Endothelial cell of umbilical vein (primary cell): ENCODE measurements around the gene KANSL1. TPM values are rescaled to one million over a fixed set of nuclear protein-coding genes. Genes with fewer than 3 reads are reported as not detected.

Experiments
- BruUV-seq: library from RNA; stranded (reverse); fragments of 400-500 nt; replicated peaks from 2 replicates; lab custom pipeline; 2021; lab: Mats Ljungman, UMichigan
- CTCF ChIA-PET: fragments of 300-600, 350-600 bp; sonication (Branson Sonifier 250); formaldehyde crosslinking; loops from one replicate; lab custom pipeline; 2021; ENCODE audit warnings: antibody characterized with exemption, inconsistent platforms; lab: Charles Lee
- POLR2A ChIA-PET: fragments of 300-600, 350-600 bp; sonication (Branson Sonifier 250); formaldehyde crosslinking; loops from one replicate; lab custom pipeline; 2021; ENCODE audit warnings: antibody characterized with exemption, inconsistent platforms; lab: Charles Lee
- DNase-seq: peaks from one replicate; pipeline ENCODE4 v3.0.0-alpha.2; 2011; ENCODE audit warnings: low read depth, low spot score
- FAIRE-seq: peaks from 2 replicates; lab custom pipeline; 2011; peaks lifted over from hg19 to GRCh38; lab: Jason Lieb, UNC
- H2AFZ ChIP-seq: 2 replicates; pipeline ENCODE4 v1.6.0; 2012; ENCODE audit warnings: low read depth, low read length, control low read depth, inconsistent platforms
- H3K27ac ChIP-seq: 2 replicates; pipeline ENCODE4 v1.5.1; 2011; ENCODE audit warnings: low read depth, mild to moderate bottlenecking, control low read depth, low read length, moderate library complexity; ENCODE audit not compliant: insufficient read depth
- H3K27me3 ChIP-seq, 2 experiments: 2 replicates each; pipeline versions ENCODE4 v1.6.0 to v1.6.1; 2011; ENCODE audit warnings: low read length in 2 of 2, mixed read lengths in 1 of 2; ENCODE audit not compliant: control insufficient read depth in 2 of 2, insufficient read depth in 2 of 2
- H3K36me3 ChIP-seq, 2 experiments: 2 replicates in 1 of 2; 3 replicates in 1 of 2; pipeline ENCODE4 v1.5.1; 2011; ENCODE audit warnings: low read length in 2 of 2, mild to moderate bottlenecking in 1 of 2, moderate library complexity in 1 of 2; ENCODE audit not compliant: control insufficient read depth in 2 of 2, insufficient read depth in 2 of 2; ENCODE audit errors: extremely low read depth in 1 of 2
- H3K4me1 ChIP-seq: 3 replicates; pipeline ENCODE4 v1.5.1; 2011; ENCODE audit warnings: mild to moderate bottlenecking, low read length; ENCODE audit not compliant: control insufficient read depth, insufficient read depth; ENCODE audit errors: extremely low read depth
- H3K4me2 ChIP-seq: 2 replicates; pipeline ENCODE4 v1.6.1; 2011; ENCODE audit warnings: low read length, control low read depth, mixed read lengths; ENCODE audit not compliant: insufficient read depth
- H3K4me3 ChIP-seq, 3 experiments: fragments of 200-600 bp in 1 of 3; sonication (generic), shearing (Covaris generic) in 1 of 3; replicated peaks in 1 of 3; 2 replicates each; pipeline ENCODE4 v1.5.1; 2011 to 2016; ENCODE audit warnings: control low read depth in 3 of 3, low read length in 3 of 3, mild to moderate bottlenecking in 2 of 3, inconsistent platforms in 1 of 3, low read depth in 1 of 3, moderate library complexity in 1 of 3; ENCODE audit not compliant: insufficient read depth in 1 of 3
- H3K79me2 ChIP-seq: 2 replicates; pipeline ENCODE4 v1.6.0; 2012; ENCODE audit warnings: low read length, inconsistent platforms; ENCODE audit not compliant: control insufficient read depth, insufficient read depth
- H3K9ac ChIP-seq: replicated peaks from 2 replicates; pipeline ENCODE3; 2011; ENCODE audit warnings: low read length, control low read depth; ENCODE audit not compliant: insufficient read depth; ENCODE audit errors: extremely low read depth
- H3K9me1 ChIP-seq: replicated peaks from 3 replicates; pipeline ENCODE4 v1.6.0; 2011; ENCODE audit warnings: mild to moderate bottlenecking, low read length; ENCODE audit not compliant: control insufficient read depth, insufficient read depth; ENCODE audit errors: extremely low read depth
- H3K9me3 ChIP-seq: replicated peaks from 2 replicates; pipeline ENCODE4 v1.5.1; 2012; ENCODE audit warnings: low read length, inconsistent platforms; ENCODE audit not compliant: control insufficient read depth, insufficient read depth
- H4K20me1 ChIP-seq: replicated peaks from 2 replicates; pipeline ENCODE3; 2011; ENCODE audit warnings: mild to moderate bottlenecking, low read length; ENCODE audit not compliant: control insufficient read depth, insufficient read depth; ENCODE audit errors: extremely low read depth
- CTCF ChIP-seq, 2 donors: IDR thresholded peaks; 1 replicate in 1 of 2; 2 replicates in 1 of 2; pipeline ENCODE4 v1.5.1; 2011; ENCODE audit warnings: low read length in 2 of 2, mild to moderate bottlenecking in 2 of 2, moderate library complexity in 2 of 2, control low read depth in 1 of 2, inconsistent platforms in 1 of 2, low read depth in 1 of 2; ENCODE audit not compliant: insufficient read depth in 1 of 2; ENCODE audit errors: extremely low read depth in 1 of 2
- EZH2 ChIP-seq: IDR thresholded peaks from 2 replicates; pipeline ENCODE4 v1.6.1; 2012; ENCODE audit warnings: borderline replicate concordance, low read depth, mild to moderate bottlenecking, moderate library complexity, low read length, inconsistent platforms; ENCODE audit not compliant: severe bottlenecking
- FOS ChIP-seq: IDR thresholded peaks from 2 replicates; pipeline ENCODE4 v1.6.1; 2011; ENCODE audit warnings: mild to moderate bottlenecking, low read length, moderate library complexity, borderline replicate concordance; ENCODE audit not compliant: insufficient read depth
- GATA2 ChIP-seq: IDR thresholded peaks from 2 replicates; pipeline ENCODE4 v1.7.0; 2011; ENCODE audit warnings: low read depth, mild to moderate bottlenecking, moderate library complexity, mixed read lengths, low read length; ENCODE audit not compliant: insufficient read length, insufficient read depth
- JUN ChIP-seq: IDR thresholded peaks from 2 replicates; pipeline ENCODE4 v1.6.1; 2011; ENCODE audit warnings: borderline replicate concordance, low read depth; ENCODE audit not compliant: insufficient read length, insufficient read depth
- MAX ChIP-seq: IDR thresholded peaks from 2 replicates; pipeline ENCODE4 v1.6.1; 2011; ENCODE audit not compliant: insufficient read depth, insufficient read length
- MYC ChIP-seq: IDR thresholded peaks from one replicate; pipeline ENCODE4 v1.6.1; 2011; ENCODE audit warnings: mild to moderate bottlenecking, low read depth, low read length
- POLR2A ChIP-seq: IDR thresholded peaks from 2 replicates; pipeline ENCODE4 v1.6.1; 2012; ENCODE audit warnings: low read depth, mild to moderate bottlenecking, control low read depth, low read length
- POLR2AphosphoS5 ChIP-seq: IDR thresholded peaks from 2 replicates; pipeline ENCODE4 v1.6.1; 2012; ENCODE audit warnings: low read depth, mild to moderate bottlenecking, control low read depth, low read length, moderate library complexity; ENCODE audit not compliant: insufficient read depth
- dilution Hi-C: fragments of 300-500 bp; cut with MboI; formaldehyde crosslinking; loops from one replicate; pipeline ENCODE4 v1.15.0; 2019; ENCODE audit warnings: low sequenced_read_pairs; ENCODE audit not compliant: extremely low pct_ligation_motif_present
- intact Hi-C: fragments of 100-400 bp; cut with micrococcal nuclease; formaldehyde crosslinking; loops from one replicate; pipeline ENCODE4 v1.10.0; 2022
- polyA plus RNA-seq, 4 experiments: library from polyadenylated mRNA; depleted of rRNA in 3 of 4; stranded (reverse) in 3 of 4; unstranded in 1 of 4; fragments of >200 nt; gene quantifications; 2 replicates each; pipeline versions ENCODE4 v1.2.1 to v1.2.3, GENCODE V29; 2011 to 2012; ENCODE audit warnings: missing spikeins in 1 of 4
- total RNA-seq: library from RNA; stranded (reverse); gene quantifications from 2 replicates; pipeline ENCODE4 v1.2.3, GENCODE V29; 2021

KANSL1 gene
- total and polyA plus RNA-seq, 2 donors (not counting 3 experiments of a cell fraction or from before 2014, with no cell fraction given), result 29.1 to 74.0 TPM

GRCh38 chr17:45997166-45997565 is 196.1 kb downstream of the KANSL1 start:
- Histone ChIP-seq H4K20me1 (no peaks in the 10 kb centered on the region), H3K9me3 (no peaks in the 10 kb centered on the region), H3K27ac (no peak overlapping the region), H3K4me3 (no peak overlapping the region), H3K4me2 (no peak overlapping the region), H2AFZ (no peak overlapping the region), H3K79me2 (no peaks in the 10 kb centered on the region), H3K9me1 (no peaks in the 10 kb centered on the region), H3K27me3 (no peaks in the 10 kb centered on the region), H3K9ac (no peak overlapping the region), H3K4me1 (no peaks in the 10 kb centered on the region), H3K36me3 (no peaks in the 10 kb centered on the region)
- no TSS peak for BruUV-seq
- DNase-seq (no peak), FAIRE-seq (no peak)
- no peak for TF ChIP-seq CTCF (IDR thresholded peaks at IDR 0.05; ENCODE audit: extremely low read depth in 1 of 2, insufficient read depth in 1 of 2, low read depth in 1 of 2, low read length in 2 of 2)
- no peak for TF ChIP-seq FOS
- TF ChIP-seq POLR2AphosphoS5, result no peak
- no peak for TF ChIP-seq POLR2A
- TF ChIP-seq EZH2, result no peak
- TF ChIP-seq JUN, result no peak
- no peak for TF ChIP-seq GATA2
- no peak for TF ChIP-seq MYC
- no peak for TF ChIP-seq MAX
- dilution Hi-C loops, result no loop called here
- ChIA-PET POLR2A (no interaction called here), CTCF (no interaction called here)
- intact Hi-C loops, result no loop called here
